Activated CD8-positive, alpha-beta memory T cell treated with anti-CD3 and anti-CD28 coated beads, Interleukin-2, amount 50 U/mL, for 24 hours (primary cell): ENCODE data around the gene HSF4.

ENCODE experiments used
- DNase-seq: peaks from one replicate; pipeline ENCODE4 v3.0.0-alpha.2; 2020; ENCODE audit errors: extremely low read depth

Gene HSF4

GRCh38 chr16:67200491-67200890, 35.9 kb downstream of the HSF4 start:
- DNase-seq: no peak

GRCh38 chr16:67201411-67202345, 37.1 kb downstream of the HSF4 start:
- DNase-seq: no peak

GRCh38 chr16:67202426-67202825, 37.9 kb downstream of the HSF4 start:
- DNase-seq: no peak

- no peak for DNase-seq
These were observed 38.5 kb downstream of the HSF4 start for GRCh38 chr16:67202956-67203493.

GRCh38 chr16:67204076-67204475, 39.5 kb downstream of the HSF4 start:
- DNase-seq: no peak

- no peak for DNase-seq
These were observed 41.7 kb downstream of the HSF4 start for GRCh38 chr16:67206129-67206837.

DNA sequence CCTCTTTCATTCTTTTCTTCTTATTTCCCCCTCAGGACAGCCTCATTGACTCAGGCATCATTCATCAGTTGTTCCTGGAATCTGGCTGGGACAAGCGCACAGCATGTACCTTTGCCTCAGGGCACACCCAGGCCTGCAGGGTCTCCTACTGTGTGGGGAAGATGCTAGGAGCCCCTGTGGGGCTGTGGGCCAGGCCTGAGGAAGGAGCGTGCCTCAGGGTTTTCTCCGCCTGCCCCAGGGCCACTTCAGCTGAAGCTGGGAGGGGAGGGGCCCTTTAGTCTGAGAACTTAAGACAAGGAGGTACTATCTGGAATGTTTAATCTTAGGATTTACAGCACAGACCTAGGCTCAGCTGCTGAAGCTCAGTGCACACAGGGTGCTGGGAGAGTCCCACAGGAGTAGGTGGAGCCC, 42.3 kb downstream of the HSF4 start:
- DNase-seq: no peak

DNA sequence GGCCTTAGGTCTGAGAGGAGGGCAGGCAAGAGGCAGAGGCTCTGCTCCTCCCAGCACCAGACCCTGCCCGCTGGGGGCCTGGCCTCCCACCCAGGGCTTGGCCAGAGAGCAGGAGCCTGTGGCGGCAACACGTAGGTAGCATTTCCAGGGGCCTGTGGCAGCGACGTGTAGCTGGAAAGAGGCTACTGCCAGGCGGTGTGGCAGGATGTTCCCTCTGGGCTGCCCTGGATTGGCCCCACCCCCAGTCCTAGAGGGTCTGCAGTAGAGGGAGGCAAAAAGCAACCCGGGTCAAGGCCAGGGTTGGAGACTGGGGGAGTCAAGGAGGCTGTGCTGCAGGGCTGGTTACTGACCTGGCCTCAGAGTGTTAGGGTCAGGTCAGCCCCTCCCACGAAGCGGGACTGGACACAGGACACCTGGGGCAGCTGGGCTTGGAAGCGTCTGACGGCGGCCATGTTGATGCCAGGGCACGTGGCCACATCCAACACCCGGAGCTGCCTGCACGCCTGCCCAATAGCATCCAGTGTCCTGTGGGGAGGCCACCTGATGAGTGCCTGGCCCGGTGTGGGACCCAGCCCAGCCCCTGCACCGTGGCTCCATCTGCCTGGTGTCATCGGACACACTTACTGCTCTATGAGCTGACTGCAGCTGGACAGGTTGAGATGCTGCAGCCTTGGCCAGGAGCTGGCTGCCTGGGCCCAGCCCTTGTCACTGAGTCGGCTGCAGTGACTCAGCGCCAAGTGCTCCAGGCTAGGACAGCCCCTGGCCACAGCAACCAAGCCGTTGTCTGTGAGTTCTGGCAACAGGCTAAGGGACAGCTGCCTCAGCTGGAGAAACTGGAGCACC, 42.9 kb downstream of the HSF4 start:
- DNase-seq: no peak

GRCh38 chr16:67208154-67208896, 43.8 kb downstream of the HSF4 start:
- DNase-seq: no peak

GRCh38 chr16:67209565-67209964, 45.0 kb downstream of the HSF4 start:
- no peak for DNase-seq

DNA sequence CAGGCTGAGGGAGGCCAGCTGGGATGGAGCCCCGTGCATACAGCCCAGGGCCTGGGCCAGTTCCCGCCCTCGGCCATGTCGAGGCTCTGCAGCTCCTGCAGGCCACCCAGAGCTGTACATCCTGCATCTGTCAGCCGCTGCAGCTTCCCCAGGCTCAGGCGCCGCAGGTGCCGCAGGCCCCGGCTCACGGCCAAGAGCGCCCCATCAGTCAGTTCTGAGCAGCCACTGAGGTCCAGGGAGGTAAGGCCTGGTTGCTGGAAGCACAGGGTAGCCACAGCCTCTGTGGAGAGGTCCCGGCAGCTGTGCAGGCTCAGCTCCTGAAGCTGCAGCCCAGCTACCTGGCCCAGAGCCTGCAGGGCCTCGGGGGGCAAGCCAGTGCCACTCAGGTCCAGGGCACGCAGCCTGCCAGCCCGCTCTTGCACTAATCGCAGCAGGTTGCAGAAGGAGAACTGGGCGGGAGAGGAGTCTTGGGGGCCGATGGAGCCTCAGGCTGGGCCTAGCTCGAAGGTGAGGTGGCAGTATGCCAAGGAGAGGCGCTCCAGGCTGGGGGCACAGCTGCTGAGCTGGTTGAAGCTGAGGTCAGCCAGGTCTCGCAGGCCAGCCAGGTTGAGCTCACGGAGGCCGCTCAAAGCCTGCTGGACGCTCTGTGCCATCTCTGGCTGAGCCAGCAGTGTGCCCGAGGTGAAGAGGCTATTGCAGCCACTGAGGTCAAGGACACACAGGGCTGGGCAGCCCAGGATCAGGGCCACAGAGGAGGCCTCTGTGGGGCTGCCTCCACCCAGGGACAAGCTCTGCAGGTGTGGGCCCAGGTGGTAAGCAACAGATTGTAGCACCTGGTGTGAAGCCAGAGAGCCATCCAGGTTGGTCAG, 45.8 kb downstream of the HSF4 start:
- DNase-seq: no peak

DNA sequence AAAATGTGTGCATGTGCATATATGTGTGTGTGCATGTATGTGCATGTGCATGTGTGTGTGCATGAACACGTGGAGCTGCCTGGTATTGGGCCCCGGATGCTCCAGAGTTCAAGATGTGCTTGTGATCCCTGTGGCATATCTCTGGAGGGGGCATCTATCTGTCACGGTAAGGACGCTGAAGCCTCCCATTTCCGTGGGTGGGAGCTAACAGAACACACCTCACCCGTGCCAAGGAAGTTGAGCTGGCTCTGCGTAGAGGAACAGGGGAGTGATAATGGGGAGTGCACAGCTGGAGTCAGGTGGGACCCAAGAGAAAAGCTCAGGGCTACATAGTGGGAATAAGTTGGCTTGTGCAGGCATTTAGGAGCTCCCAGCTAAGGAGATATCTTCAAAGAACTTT, 47.1 kb downstream of the HSF4 start:
- DNase-seq: no peak

- DNase-seq: no peak
These were observed 48.2 kb downstream of the HSF4 start for GRCh38 chr16:67212766-67213165.

GRCh38 chr16:67213197-67214019, 48.9 kb downstream of the HSF4 start:
- no peak for DNase-seq

GRCh38 chr16:67215706-67216105, 51.2 kb downstream of the HSF4 start:
- no peak for DNase-seq

GRCh38 chr16:67216612-67217490, 52.3 kb downstream of the HSF4 start:
- DNase-seq: no peak
